GM23248 (cell line): Measurements from ENCODE around the gene LRFN3. TPM values are rescaled to one million over a fixed set of nuclear protein-coding genes. Genes with fewer than 3 reads are reported as not detected.
A peak's percentile ranks its signal among the peaks of the same experiment; 100 is the strongest.

Experiments used
- DNase-seq: peaks from one replicate; pipeline ENCODE4 v3.0.0-alpha.2; 2015
- H2AFZ ChIP-seq: fragments of 200-600 bp; sonication (generic); 2 replicates; pipeline ENCODE4 v1.6.1; 2016; ENCODE audit warnings: antibody characterized with exemption
- H3F3A ChIP-seq: fragments of 200-600 bp; sonication (generic); 2 replicates; pipeline ENCODE4 v1.6.1; 2016; ENCODE audit warnings: mild to moderate bottlenecking, antibody characterized with exemption, mixed run types; ENCODE audit not compliant: insufficient read depth
- H3K27ac ChIP-seq: fragments of 200-600 bp; sonication (generic); 2 replicates; pipeline ENCODE4 v1.5.1; 2016; ENCODE audit warnings: mild to moderate bottlenecking
- H3K27me3 ChIP-seq: fragments of 200-600 bp; sonication (generic); replicated peaks from 2 replicates; pipeline ENCODE4 v1.6.1; 2016; ENCODE audit warnings: mild to moderate bottlenecking; ENCODE audit not compliant: insufficient read depth
- H3K36me3 ChIP-seq: fragments of 200-600 bp; sonication (generic); 2 replicates; pipeline ENCODE4 v1.6.1; 2016; ENCODE audit warnings: low read depth, mild to moderate bottlenecking
- H3K4me1 ChIP-seq: fragments of 200-600 bp; sonication (generic); 2 replicates; pipeline ENCODE4 v1.6.1; 2016; ENCODE audit warnings: mild to moderate bottlenecking; ENCODE audit not compliant: insufficient read depth
- H3K4me2 ChIP-seq: fragments of 200-600 bp; sonication (generic); one replicate; pipeline ENCODE4 v1.6.1; 2016; ENCODE audit warnings: mild to moderate bottlenecking; ENCODE audit not compliant: unreplicated experiment
- H3K4me3 ChIP-seq: fragments of 200-600 bp; sonication (generic); 2 replicates; pipeline ENCODE4 v1.5.1; 2016; ENCODE audit warnings: mild to moderate bottlenecking
- H3K79me2 ChIP-seq: fragments of 200-600 bp; sonication (generic); 2 replicates; pipeline ENCODE4 v1.6.1; 2016; ENCODE audit warnings: mild to moderate bottlenecking; ENCODE audit not compliant: insufficient read depth
- H3K9ac ChIP-seq: fragments of 200-600 bp; sonication (generic); 2 replicates; pipeline ENCODE4 v1.6.1; 2016; ENCODE audit warnings: mild to moderate bottlenecking
- H3K9me2 ChIP-seq: fragments of 200-600 bp; sonication (generic); 2 replicates; pipeline ENCODE4 v1.6.1; 2016; ENCODE audit warnings: mixed run types, mild to moderate bottlenecking, moderate library complexity; ENCODE audit not compliant: insufficient read depth
- H3K9me3 ChIP-seq: fragments of 200-600 bp; sonication (generic); one replicate; pipeline ENCODE4 v1.6.1; 2017; ENCODE audit warnings: low read depth
- H4K20me1 ChIP-seq: fragments of 200-600 bp; sonication (generic); 2 replicates; pipeline ENCODE4 v1.6.0; 2016; ENCODE audit not compliant: insufficient read depth
- EZH2 ChIP-seq: fragments of 200-600 bp; sonication (generic); IDR thresholded peaks from 2 replicates; pipeline ENCODE4 v1.6.1; 2018; ENCODE audit warnings: antibody characterized with exemption, mild to moderate bottlenecking; ENCODE audit not compliant: insufficient read depth, poor library complexity, severe bottlenecking
- EZH2phosphoT487 ChIP-seq: fragments of 200-600 bp; sonication (generic); IDR thresholded peaks from 2 replicates; pipeline ENCODE4 v1.6.1; 2018; ENCODE audit warnings: antibody characterized with exemption, moderate library complexity, mild to moderate bottlenecking, low read depth; ENCODE audit not compliant: insufficient read depth
- WGBS, 2 experiments: methylation state at CpG; one replicate each; pipeline ENCODE4 v1.1.6; 2015 to 2017; ENCODE audit warnings: low lambda C conversion rate in 2 of 2, low coverage in 1 of 2; ENCODE audit errors: missing lambda C conversion rate in 2 of 2; 5-methylcytosine and 5-hydroxymethylcytosine counted together
- in situ Hi-C: fragments of 300-500 bp; cut with MboI; formaldehyde crosslinking; loops from 2 replicates; pipeline ENCODE4 v1.15.0; 2020
- polyA plus RNA-seq: library from polyadenylated mRNA; unstranded; fragments of >200 nt; fragmentation: Nextera tagmentation; extraction: Ambion mirVana; gene quantifications from 2 replicates; pipeline ENCODE4 v1.2.1, GENCODE V29; 2016
- total RNA-seq: library from RNA; depleted of rRNA; stranded (reverse); fragments of >200 nt; shearing (Covaris generic); gene quantifications from 2 replicates; pipeline ENCODE4 v1.2.3, GENCODE V29; 2014

The LRFN3 gene
- total and polyA plus RNA-seq, 2 experiments from 2014 or later: 7.5 to 9.4 TPM

DNA sequence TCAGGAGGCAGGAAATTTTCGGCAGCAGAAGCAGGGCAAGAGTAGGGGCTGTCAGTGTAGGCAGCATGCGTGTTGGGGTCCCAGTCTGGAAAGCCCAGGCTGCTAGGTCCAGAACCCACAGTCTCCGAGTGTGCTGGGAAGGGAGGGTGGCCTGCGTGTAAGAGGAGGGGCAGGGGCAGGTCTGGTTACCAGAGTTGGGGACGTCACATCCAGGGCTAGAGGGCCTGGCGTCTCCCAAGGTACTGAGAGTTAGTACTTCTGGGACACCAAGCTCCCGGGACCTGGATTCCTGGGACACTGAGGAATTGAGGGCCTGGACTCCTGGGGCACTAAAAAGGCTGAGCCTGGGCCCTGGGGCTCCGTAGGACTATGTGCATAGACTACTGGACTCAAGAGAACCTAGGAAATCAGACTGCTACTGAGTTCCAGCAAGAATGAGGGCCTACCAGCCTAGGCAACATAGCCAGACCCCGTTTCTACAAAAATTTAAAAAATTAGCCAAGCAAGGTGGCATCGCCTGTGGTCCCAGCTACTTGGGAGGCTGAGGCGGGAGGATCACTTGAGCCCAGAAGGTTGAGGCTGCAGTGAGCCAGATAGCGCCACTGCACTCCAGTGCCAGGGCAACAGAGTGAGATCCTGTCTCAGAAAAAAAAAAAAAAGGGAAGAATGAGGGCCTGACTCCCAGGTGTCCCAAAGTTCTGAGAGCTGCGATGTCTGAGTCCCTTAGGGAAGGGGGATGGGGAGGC lies 38.3 kb upstream of the LRFN3 start:
- Histone ChIP-seq H3K4me1 (peaks cover 18% of the 10 kb centered on the region), H3K79me2 (peaks cover 28% of the 10 kb centered on the region), H3K27ac (no peak overlapping the region), H3K36me3 (peaks cover 18% of the 10 kb centered on the region), H3K9me3 (no peaks in the 10 kb centered on the region), H3K9me2 (no peaks in the 10 kb centered on the region), H3F3A (peaks cover 18% of the 10 kb centered on the region), H3K9ac (peak overlapping the region; percentile 87), H2AFZ (peak overlapping the region; percentile 83), H3K27me3 (no peaks in the 10 kb centered on the region), H4K20me1 (no peaks in the 10 kb centered on the region), H3K4me3 (peak overlapping the region; percentile 99), H3K4me2 (peak overlapping the region; percentile 93)
- DNase-seq: no peak
- WGBS, 2 experiments: 85 to 89% methylated on average over 13 of the region's 13 CpGs
- TF ChIP-seq EZH2phosphoT487 (no peak), EZH2 (no peak)
- in situ Hi-C loops: no loop called here

DNA sequence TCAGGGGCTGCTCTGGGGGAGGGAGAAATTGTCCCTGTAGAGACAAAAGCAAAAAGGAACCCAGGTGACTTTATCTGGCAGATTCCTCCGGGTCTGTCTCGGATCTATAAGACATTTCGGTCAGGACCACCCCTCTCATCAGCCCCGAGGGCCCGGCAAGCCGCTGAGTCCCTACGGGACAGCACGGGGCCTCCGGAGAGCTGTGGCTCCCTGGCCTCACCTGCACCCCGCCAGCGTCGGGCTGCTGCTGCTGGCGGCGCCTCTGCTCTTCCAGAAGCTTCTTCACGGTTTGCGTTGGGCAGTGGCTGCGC lies 37.7 kb upstream of the LRFN3 start:
- peak overlapping the region; percentile 99 for H3K4me3 ChIP-seq
- H3K9me2 ChIP-seq: no peaks in the 10 kb centered on the region
- peak overlapping the region; percentile 96 for H3K27ac ChIP-seq
- no peak for DNase-seq
- H3F3A ChIP-seq: peaks cover 18% of the 10 kb centered on the region
- TF ChIP-seq EZH2 (no peak), EZH2phosphoT487 (no peak)
- H4K20me1 ChIP-seq: no peaks in the 10 kb centered on the region
- peaks cover 28% of the 10 kb centered on the region for H3K79me2 ChIP-seq
- H2AFZ ChIP-seq: peak overlapping the region; percentile 83
- peak overlapping the region; percentile 93 for H3K4me2 ChIP-seq
- H3K9ac ChIP-seq: peak overlapping the region; percentile 87
- 3 to 5% methylated on average over 16 to 17 of the region's 17 CpGs for WGBS, 2 experiments
- peaks cover 24% of the 10 kb centered on the region for H3K4me1 ChIP-seq
- H3K36me3 ChIP-seq: peaks cover 12% of the 10 kb centered on the region; the same call in 1 of the 2 replicates
- in situ Hi-C loops: no loop called here
- no peaks in the 10 kb centered on the region for H3K9me3 ChIP-seq
- no peaks in the 10 kb centered on the region for H3K27me3 ChIP-seq

DNA sequence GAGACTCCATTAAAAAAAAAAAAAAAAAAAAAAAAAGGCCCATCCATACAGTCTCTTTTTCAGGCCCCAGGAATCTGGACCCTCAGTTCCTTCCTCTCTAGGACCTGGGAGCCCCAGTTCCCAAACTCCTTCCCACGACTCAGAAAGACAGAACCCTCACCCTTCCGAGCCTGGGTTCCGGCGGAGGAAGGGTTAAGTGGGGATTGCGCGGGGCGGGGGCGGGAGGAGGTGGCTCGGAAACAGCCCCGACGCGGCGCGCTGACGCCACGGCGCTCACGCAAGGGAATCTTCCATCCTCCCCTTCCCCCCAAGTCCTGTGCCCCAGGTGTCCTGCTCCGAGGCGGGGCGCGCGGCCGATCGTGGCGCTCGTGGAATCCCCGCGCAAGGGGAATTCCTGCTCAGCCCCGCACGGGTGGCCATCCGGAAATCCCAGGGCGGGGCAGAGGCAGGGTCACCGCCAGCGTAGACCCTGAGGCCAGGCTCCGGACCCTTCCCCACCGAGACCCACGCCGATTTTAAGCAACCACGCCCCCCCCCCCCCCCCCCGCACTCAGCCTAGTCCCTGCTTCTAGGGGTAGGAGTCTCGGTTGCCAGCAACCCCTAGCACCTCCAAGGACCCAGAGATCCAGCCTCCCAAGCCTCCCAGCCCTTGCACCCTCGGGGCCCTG lies 36.5 kb upstream of the LRFN3 start:
- peak overlapping the region; percentile 96 for H3K27ac ChIP-seq
- H3K9me3 ChIP-seq: no peaks in the 10 kb centered on the region
- H2AFZ ChIP-seq: peak overlapping the region; percentile 83
- peak overlapping the region; percentile 87 for H3K9ac ChIP-seq
- H4K20me1 ChIP-seq: no peaks in the 10 kb centered on the region
- TF ChIP-seq EZH2 (no peak), EZH2phosphoT487 (no peak)
- peaks cover 13% of the 10 kb centered on the region for H3F3A ChIP-seq
- no peaks in the 10 kb centered on the region for H3K9me2 ChIP-seq
- peak overlapping the region; percentile 99 for H3K4me3 ChIP-seq
- peaks cover under 1% of the 10 kb centered on the region; the same call in 1 of the 2 replicates for H3K36me3 ChIP-seq
- H3K4me1 ChIP-seq: peaks cover 26% of the 10 kb centered on the region
- H3K4me2 ChIP-seq: peak overlapping the region; percentile 93
- no peaks in the 10 kb centered on the region for H3K27me3 ChIP-seq
- H3K79me2 ChIP-seq: peaks cover 28% of the 10 kb centered on the region
- WGBS, 2 experiments: 1 to 2% methylated on average over 21 to 26 of the region's 43 CpGs
- peak; percentile 94 for DNase-seq
- in situ Hi-C loops: no loop called here

DNA sequence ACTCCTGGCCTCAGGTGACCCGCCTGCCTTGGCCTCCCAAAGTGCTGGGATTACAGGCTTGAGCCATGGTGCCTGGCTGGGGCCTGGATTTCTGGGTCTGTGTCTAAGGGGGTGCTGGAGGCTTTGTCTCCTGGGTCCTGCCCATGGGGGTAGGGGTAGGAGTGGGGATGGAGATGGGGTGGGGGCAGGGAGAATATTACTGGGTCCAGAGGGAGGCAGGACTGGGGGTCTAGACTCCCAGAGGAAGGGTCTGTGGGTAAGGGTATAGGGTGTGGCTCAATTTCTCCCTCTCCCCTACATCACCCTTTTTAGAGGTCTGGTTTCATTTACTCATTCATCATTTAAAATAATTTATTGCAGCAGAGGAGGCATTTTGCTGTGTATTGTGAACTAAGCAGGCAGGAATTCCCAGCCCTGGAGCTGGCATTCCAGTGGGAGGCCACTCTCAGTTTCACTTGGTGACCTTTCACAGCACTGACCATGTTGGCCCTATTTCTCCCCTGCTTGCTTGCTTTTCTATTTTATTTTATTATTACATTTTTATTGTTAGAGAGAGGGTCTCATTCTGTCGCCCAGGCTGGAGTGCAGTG lies 35.0 kb upstream of the LRFN3 start:
- in situ Hi-C loops: no loop called here
- Histone ChIP-seq H3K4me3 (peak overlapping the region; percentile 99), H3K4me2 (peak overlapping the region; percentile 93), H3K4me1 (peaks cover 26% of the 10 kb centered on the region), H4K20me1 (no peaks in the 10 kb centered on the region), H3K9me2 (no peaks in the 10 kb centered on the region), H2AFZ (peak overlapping the region; percentile 83; the same call in 1 of the 2 replicates), H3K9me3 (no peaks in the 10 kb centered on the region), H3F3A (peaks cover 18% of the 10 kb centered on the region), H3K27me3 (no peaks in the 10 kb centered on the region), H3K27ac (peak overlapping the region; percentile 96), H3K79me2 (peaks cover 28% of the 10 kb centered on the region), H3K9ac (peak overlapping the region; percentile 87), H3K36me3 (no peaks in the 10 kb centered on the region)
- DNase-seq: peak; percentile 88
- TF ChIP-seq EZH2phosphoT487 (no peak), EZH2 (no peak)
- WGBS, 2 experiments: 41 to 56% methylated on average over 2 of the region's 2 CpGs
